Measurements from ENCODE around the gene TRMT11. TPM values are rescaled to one million over a fixed set of nuclear protein-coding genes. Genes with fewer than 3 reads are reported as not detected.
"Not testable (repeated sequence)": the region's sequence is repeated elsewhere in the genome, so short reads cannot be mapped to it uniquely, and the experiment has no call there.

TRMT11 gene
- total and polyA plus RNA-seq, 7 donors, result 11.0 to 27.8 (median 20.3) TPM

DNA sequence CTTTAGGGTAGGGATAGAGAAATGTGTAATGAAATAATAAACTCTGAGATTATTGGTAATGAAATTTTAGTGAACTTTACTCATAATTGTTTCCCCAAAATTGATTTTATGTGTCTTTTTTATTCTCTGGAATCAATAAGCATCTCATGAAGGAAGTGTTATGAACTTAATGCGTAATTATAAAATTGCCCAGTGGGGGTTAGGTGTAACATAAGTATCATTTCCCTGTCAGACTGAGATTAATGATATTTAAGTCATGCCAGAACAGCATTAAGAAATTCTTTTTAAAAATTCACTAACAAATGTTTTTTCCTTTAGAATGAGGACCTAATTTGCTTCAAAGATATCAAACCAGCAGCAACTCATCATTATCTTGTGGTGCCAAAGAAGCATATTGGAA lies 19.8 kb upstream of the TRMT11 start:
- H3K4me1 ChIP-seq, result no peaks in the 10 kb centered on the region
- DNase-seq, result no peak
- 98 to 99% methylated on average over 1 of the region's 1 CpG for WGBS, 2 donors
- no peaks in the 10 kb centered on the region for H3K27me3 ChIP-seq
- no peaks in the 10 kb centered on the region for H3K9me3 ChIP-seq
- H3K27ac ChIP-seq, result no peak overlapping the region
- no peak for TF ChIP-seq EP300 (IDR thresholded peaks at IDR 0.05)
- TF ChIP-seq, protein P1, sequence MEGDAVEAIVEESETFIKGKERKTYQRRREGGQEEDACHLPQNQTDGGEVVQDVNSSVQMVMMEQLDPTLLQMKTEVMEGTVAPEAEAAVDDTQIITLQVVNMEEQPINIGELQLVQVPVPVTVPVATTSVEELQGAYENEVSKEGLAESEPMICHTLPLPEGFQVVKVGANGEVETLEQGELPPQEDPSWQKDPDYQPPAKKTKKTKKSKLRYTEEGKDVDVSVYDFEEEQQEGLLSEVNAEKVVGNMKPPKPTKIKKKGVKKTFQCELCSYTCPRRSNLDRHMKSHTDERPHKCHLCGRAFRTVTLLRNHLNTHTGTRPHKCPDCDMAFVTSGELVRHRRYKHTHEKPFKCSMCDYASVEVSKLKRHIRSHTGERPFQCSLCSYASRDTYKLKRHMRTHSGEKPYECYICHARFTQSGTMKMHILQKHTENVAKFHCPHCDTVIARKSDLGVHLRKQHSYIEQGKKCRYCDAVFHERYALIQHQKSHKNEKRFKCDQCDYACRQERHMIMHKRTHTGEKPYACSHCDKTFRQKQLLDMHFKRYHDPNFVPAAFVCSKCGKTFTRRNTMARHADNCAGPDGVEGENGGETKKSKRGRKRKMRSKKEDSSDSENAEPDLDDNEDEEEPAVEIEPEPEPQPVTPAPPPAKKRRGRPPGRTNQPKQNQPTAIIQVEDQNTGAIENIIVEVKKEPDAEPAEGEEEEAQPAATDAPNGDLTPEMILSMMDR (IDR thresholded peaks at IDR 0.05), result no peak
- TF ChIP-seq POLR2AphosphoS5 (IDR thresholded peaks at IDR 0.05), result no peak
- TF ChIP-seq POLR2A (IDR thresholded peaks at IDR 0.05), result no peak
- intact Hi-C loops (cut with DNase I), result no loop called here
- H3K4me3 ChIP-seq, result no peak overlapping the region
- peaks cover 0 to 22% (median 5%) of the 10 kb centered on the region in 4 donors for H3K36me3 ChIP-seq

DNA sequence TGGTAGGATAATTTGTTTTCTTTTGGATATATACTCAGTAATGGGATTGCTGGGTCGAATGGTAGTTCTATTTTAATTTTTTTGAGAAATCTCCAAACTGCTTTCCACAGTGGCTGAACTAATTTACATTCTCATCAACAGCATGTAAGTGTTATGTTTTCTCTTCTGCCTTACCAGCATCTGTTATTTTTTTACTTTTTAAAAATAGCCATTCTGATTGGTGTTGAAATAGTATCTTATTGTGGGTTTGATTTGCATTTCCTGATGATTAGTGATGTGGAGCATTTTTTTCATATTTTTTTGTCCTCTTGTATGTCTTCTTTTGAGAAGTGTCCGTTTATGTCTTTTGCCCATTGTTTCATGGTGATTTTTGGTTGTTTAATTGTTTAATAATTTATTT lies 17.8 kb upstream of the TRMT11 start:
- WGBS, 2 donors, result 81 to 82% methylated on average over 2 of the region's 2 CpGs
- H3K27ac ChIP-seq, result no peak overlapping the region
- no peak for TF ChIP-seq POLR2AphosphoS5 (IDR thresholded peaks at IDR 0.05)
- H3K4me1 ChIP-seq, result no peaks in the 10 kb centered on the region
- H3K36me3 ChIP-seq, result peaks cover 0 to 22% (median 5%) of the 10 kb centered on the region in 4 donors
- no peak for DNase-seq
- no peaks in the 10 kb centered on the region for H3K27me3 ChIP-seq
- H3K4me3 ChIP-seq, result no peak overlapping the region
- H3K9me3 ChIP-seq, result no peaks in the 10 kb centered on the region
- intact Hi-C loops (cut with DNase I), result no loop called here

DNA sequence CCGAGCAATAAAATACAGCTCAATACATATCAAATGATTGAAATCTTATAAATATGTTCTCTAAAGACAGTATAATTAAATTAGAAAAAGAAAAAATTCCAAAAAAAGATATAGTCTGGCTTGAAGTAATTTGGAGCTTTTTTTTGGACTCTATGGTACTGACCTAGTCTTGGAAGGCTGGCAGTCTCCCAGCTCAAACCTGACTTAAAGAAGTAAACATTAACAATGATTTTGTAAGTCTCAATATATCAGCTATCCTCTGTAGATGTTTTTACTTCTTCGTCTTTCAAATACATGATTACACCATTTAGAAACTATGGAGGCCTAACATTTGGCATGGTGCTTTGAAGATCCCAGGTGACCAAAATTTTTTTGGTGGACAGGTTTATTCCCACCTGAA lies 15.6 kb upstream of the TRMT11 start:
- H3K27me3 ChIP-seq, result no peaks in the 10 kb centered on the region
- no peak overlapping the region for H3K4me3 ChIP-seq
- WGBS, 2 donors, result 0 to 70% methylated on average over 2 of the region's 2 CpGs
- TF ChIP-seq EP300 (IDR thresholded peaks at IDR 0.05), result no peak
- TF ChIP-seq POLR2A (IDR thresholded peaks at IDR 0.05), result no peak
- no peak for TF ChIP-seq POLR2AphosphoS5 (IDR thresholded peaks at IDR 0.05)
- TF ChIP-seq, protein P1 (IDR thresholded peaks at IDR 0.05), result no peak
- no peaks in the 10 kb centered on the region for H3K4me1 ChIP-seq
- no peaks in the 10 kb centered on the region for H3K9me3 ChIP-seq
- no peak for DNase-seq
- peaks cover 0 to 34% (median 7%) of the 10 kb centered on the region in 4 donors for H3K36me3 ChIP-seq
- H3K27ac ChIP-seq, result no peak overlapping the region
- intact Hi-C loops (cut with DNase I), result no loop called here

DNA sequence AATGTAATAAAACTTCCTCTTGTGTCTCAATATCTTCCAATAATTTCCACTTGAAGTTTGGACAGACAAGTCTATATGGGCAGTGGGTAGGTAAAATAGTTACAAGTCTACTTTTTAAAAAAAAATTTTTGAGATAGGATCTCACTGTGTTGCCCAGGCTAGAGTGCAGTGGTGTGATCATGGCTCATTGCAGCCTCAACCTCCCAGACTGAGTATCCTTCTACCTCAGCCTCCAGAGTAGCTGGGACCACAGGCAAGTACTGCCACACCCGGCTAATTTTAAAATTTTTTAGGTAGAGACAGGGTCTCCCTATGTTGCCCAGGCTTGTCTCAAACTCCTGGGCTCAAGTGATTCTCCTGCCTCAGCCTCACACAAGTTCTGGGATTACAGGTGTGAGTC lies 13.9 kb upstream of the TRMT11 start:
- H3K36me3 ChIP-seq, result peaks cover 0 to 34% (median 8%) of the 10 kb centered on the region in 4 donors
- WGBS, 2 donors, result 92 to 95% methylated on average over 1 of the region's 1 CpG
- H3K9me3 ChIP-seq; H3K27me3 ChIP-seq; H3K4me3 ChIP-seq; H3K27ac ChIP-seq; intact Hi-C loops (cut with DNase I); H3K4me1 ChIP-seq; DNase-seq: not testable (repeated sequence)

DNA sequence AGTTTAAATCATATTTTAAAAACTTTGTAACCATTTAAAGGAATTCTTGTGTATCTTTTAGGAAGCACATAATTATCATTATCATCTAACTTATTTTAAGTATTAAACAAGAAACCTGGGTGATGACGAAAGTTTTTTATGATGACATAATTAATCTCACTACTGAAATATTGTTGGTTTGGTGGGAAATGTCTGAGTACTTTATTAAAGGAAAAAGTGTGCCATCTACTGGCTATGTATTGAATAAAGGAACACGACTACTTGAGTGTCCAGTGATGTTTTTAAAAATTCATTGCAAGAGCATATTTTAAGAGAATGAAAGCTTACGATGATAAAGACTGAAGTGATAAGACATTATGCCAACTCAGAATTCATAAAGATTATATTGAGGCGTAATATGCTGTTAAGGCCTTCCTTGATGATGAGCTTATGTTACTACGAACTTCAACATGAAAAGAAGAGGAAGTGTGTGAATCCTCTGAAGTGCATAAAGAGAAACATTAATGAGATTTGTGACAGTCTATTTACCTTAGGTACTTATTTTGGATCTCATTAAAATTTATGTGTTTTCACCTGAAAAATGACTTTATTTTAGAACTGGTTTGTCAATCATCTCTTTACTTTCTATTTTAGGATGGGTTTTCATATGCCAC lies 12.0 kb upstream of the TRMT11 start:
- H3K27me3 ChIP-seq, result no peaks in the 10 kb centered on the region
- H3K36me3 ChIP-seq, result peaks cover 0 to 28% (median 4%) of the 10 kb centered on the region in 4 donors
- H3K27ac ChIP-seq, result no peak overlapping the region
- H3K4me1 ChIP-seq, result no peaks in the 10 kb centered on the region
- 34 to 37% methylated on average over 5 of the region's 5 CpGs for WGBS, 2 donors
- DNase-seq, result no peak
- intact Hi-C loops (cut with DNase I), result no loop called here
- H3K9me3 ChIP-seq, result no peaks in the 10 kb centered on the region
- H3K4me3 ChIP-seq, result no peak overlapping the region
- TF ChIP-seq POLR2A (IDR thresholded peaks at IDR 0.05) (no peak), EP300 (IDR thresholded peaks at IDR 0.05) (no peak), POLR2AphosphoS5 (IDR thresholded peaks at IDR 0.05) (no peak)
- TF ChIP-seq, protein P1 (IDR thresholded peaks at IDR 0.05), result peak in 3 of 4 experiments; percentile 12 to 51 (median 20)

DNA sequence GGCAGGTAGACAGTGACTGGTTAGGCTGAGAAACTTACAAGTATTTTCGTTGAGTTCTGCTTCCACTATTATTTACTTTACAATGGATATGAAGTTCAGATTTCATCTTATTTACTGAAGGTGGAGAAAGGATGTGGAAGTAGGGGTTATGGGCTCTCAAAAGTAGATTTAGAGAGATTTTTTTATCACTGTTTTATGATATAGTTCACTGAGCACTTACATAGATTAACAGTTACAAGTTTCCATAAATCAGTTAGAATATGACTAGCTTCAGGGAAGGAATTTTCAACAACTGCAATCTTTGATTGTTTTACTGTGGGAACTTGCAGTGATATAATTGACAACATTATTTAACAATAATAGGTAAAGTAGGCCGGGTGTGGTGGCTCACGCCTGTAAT lies 7.2 kb upstream of the TRMT11 start:
- TF ChIP-seq EP300 (IDR thresholded peaks at IDR 0.05) (no peak), POLR2AphosphoS5 (IDR thresholded peaks at IDR 0.05) (no peak), POLR2A (IDR thresholded peaks at IDR 0.05) (no peak)
- TF ChIP-seq, protein P1 (IDR thresholded peaks at IDR 0.05), result no peak
- no peaks in the 10 kb centered on the region for H3K9me3 ChIP-seq
- no peak for DNase-seq
- H3K36me3 ChIP-seq, result peaks cover 0 to 35% (median 4%) of the 10 kb centered on the region in 4 donors
- no peaks in the 10 kb centered on the region for H3K27me3 ChIP-seq
- no peaks in the 10 kb centered on the region for H3K4me1 ChIP-seq
- H3K27ac ChIP-seq, result no peak overlapping the region
- H3K4me3 ChIP-seq, result no peak overlapping the region
- 21 to 72% methylated on average over 3 of the region's 3 CpGs for WGBS, 2 donors
- intact Hi-C loops (cut with DNase I), result no loop called here

All from sigmoid colon (tissue), 7 donors.